A673 (cell line): Measurements from ENCODE around the gene RACGAP1. TPM values are rescaled to one million over a fixed set of nuclear protein-coding genes. Genes with fewer than 3 reads are reported as not detected.

Experiments
- BruUV-seq: library from RNA; stranded (reverse); fragments of 400-500 nt; replicated peaks from 2 replicates; lab custom pipeline; 2021; lab: Mats Ljungman, UMichigan
- CTCF ChIA-PET: fragments of 300-600 bp; sonication (Branson Sonifier 250); formaldehyde crosslinking; loops from one replicate; lab custom pipeline; 2022; ENCODE audit warnings: antibody characterized with exemption; lab: Charles Lee
- POLR2A ChIA-PET: fragments of 300-600 bp; sonication (Branson Sonifier 250); formaldehyde crosslinking; loops from one replicate; lab custom pipeline; 2022; ENCODE audit warnings: antibody characterized with exemption; ENCODE audit not compliant: low non-redundant PET; lab: Charles Lee
- DNase-seq: peaks from one replicate; pipeline ENCODE4 v3.0.0-alpha.2; 2015; ENCODE audit warnings: low spot score
- H3K27ac ChIP-seq: fragments of 200-600 bp; sonication (generic); 2 replicates; pipeline ENCODE4 v1.5.1; 2016; ENCODE audit warnings: mixed run types, low read depth, mild to moderate bottlenecking, mixed read lengths, antibody characterized with exemption, low read length; ENCODE audit not compliant: poor library complexity, severe bottlenecking
- H3K27me3 ChIP-seq: fragments of 200-600 bp; sonication (generic); replicated peaks from 2 replicates; pipeline ENCODE4 v1.6.1; 2017; ENCODE audit warnings: mixed run types, low read depth, mild to moderate bottlenecking, mixed read lengths, antibody characterized with exemption, low read length; ENCODE audit not compliant: insufficient read depth, poor library complexity
- H3K36me3 ChIP-seq: fragments of 200-600 bp; sonication (generic); 2 replicates; pipeline ENCODE4 v1.6.1; 2016; ENCODE audit warnings: mixed run types, mild to moderate bottlenecking, mixed read lengths, antibody characterized with exemption, low read length; ENCODE audit not compliant: insufficient read depth, poor library complexity, severe bottlenecking
- H3K4me1 ChIP-seq: fragments of 200-600 bp; sonication (generic); 2 replicates; pipeline ENCODE4 v1.6.1; 2017; ENCODE audit warnings: mixed run types, mild to moderate bottlenecking, mixed read lengths, antibody characterized with exemption, low read length; ENCODE audit not compliant: insufficient read depth, poor library complexity, severe bottlenecking
- H3K4me3 ChIP-seq: fragments of 200-600 bp; sonication (generic); 2 replicates; pipeline ENCODE4 v1.5.1; 2016; ENCODE audit warnings: low read depth, mixed run types, mild to moderate bottlenecking, mixed read lengths, low read length; ENCODE audit not compliant: poor library complexity, severe bottlenecking
- H3K9me3 ChIP-seq: fragments of 200-600 bp; sonication (generic); 2 replicates; pipeline ENCODE4 v1.6.1; 2016; ENCODE audit warnings: mixed run types, low read depth, mild to moderate bottlenecking, mixed read lengths, antibody characterized with exemption, low read length; ENCODE audit not compliant: poor library complexity, severe bottlenecking
- EZH2 ChIP-seq: fragments of 200-600 bp; sonication (generic); IDR thresholded peaks from 2 replicates; pipeline ENCODE4 v1.6.1; 2017; ENCODE audit warnings: borderline replicate concordance, low read depth, mild to moderate bottlenecking, mixed read lengths, antibody characterized with exemption, low read length; ENCODE audit not compliant: poor library complexity, severe bottlenecking
- intact Hi-C: fragments of 100-400 bp; cut with micrococcal nuclease; formaldehyde crosslinking; loops from one replicate; pipeline ENCODE4 v1.10.0; 2022; ENCODE audit not compliant: unreplicated experiment
- total RNA-seq: library from RNA; stranded (reverse); gene quantifications from 2 replicates; pipeline ENCODE4 v1.2.3, GENCODE V29; 2021
- TF ChIP-seq, protein P1 (sequence below): fragments of 300-800, 200-600 bp; sonication (generic); conservative IDR thresholded peaks from 2 replicates; pipeline ENCODE4 v1.5.1; 2017; ENCODE audit warnings: low read depth, mild to moderate bottlenecking, antibody characterized with exemption, low read length, moderate library complexity, mixed read lengths

Gene RACGAP1
- total RNA-seq, 1 experiment from 2014 or later, result 173 TPM

DNA sequence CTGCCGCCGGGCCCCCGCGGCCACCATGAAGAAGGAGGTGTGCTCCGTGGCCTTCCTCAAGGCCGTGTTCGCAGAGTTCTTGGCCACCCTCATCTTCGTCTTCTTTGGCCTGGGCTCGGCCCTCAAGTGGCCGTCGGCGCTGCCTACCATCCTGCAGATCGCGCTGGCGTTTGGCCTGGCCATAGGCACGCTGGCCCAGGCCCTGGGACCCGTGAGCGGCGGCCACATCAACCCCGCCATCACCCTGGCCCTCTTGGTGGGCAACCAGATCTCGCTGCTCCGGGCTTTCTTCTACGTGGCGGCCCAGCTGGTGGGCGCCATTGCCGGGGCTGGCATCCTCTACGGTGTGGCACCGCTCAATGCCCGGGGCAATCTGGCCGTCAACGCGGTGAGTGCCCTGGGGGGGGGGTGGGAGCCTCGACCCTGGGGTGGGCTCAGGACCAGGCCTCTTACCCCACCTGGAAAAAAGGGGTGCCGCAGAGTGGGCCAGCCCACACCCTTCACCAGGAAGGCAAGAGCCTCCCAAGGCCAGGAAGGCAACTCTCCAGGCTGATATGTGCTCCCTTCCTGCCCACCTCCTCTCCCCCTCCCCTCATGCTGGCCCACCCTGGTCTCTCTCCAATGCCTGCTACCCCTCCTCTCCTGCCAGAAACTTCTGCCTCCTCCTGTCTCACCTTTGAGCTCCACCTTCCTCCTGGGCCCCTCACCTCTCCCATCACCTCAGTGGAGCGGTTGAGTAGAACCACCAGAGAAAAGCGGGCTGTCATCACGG, 63.1 kb downstream of the RACGAP1 start:
- ChIA-PET POLR2A (no interaction called here), CTCF (no interaction called here)
- no peak overlapping the region for H3K27ac ChIP-seq
- H3K9me3 ChIP-seq, result no peaks in the 10 kb centered on the region
- no peak for TF ChIP-seq EZH2
- TF ChIP-seq, protein P1, sequence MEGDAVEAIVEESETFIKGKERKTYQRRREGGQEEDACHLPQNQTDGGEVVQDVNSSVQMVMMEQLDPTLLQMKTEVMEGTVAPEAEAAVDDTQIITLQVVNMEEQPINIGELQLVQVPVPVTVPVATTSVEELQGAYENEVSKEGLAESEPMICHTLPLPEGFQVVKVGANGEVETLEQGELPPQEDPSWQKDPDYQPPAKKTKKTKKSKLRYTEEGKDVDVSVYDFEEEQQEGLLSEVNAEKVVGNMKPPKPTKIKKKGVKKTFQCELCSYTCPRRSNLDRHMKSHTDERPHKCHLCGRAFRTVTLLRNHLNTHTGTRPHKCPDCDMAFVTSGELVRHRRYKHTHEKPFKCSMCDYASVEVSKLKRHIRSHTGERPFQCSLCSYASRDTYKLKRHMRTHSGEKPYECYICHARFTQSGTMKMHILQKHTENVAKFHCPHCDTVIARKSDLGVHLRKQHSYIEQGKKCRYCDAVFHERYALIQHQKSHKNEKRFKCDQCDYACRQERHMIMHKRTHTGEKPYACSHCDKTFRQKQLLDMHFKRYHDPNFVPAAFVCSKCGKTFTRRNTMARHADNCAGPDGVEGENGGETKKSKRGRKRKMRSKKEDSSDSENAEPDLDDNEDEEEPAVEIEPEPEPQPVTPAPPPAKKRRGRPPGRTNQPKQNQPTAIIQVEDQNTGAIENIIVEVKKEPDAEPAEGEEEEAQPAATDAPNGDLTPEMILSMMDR, result no peak
- no peak overlapping the region for H3K4me3 ChIP-seq
- intact Hi-C loops, result no loop called here
- H3K4me1 ChIP-seq, result no peaks in the 10 kb centered on the region
- DNase-seq, result no peak
- no TSS peak for BruUV-seq
- H3K27me3 ChIP-seq, result peaks cover 44% of the 10 kb centered on the region
- no peaks in the 10 kb centered on the region for H3K36me3 ChIP-seq

DNA sequence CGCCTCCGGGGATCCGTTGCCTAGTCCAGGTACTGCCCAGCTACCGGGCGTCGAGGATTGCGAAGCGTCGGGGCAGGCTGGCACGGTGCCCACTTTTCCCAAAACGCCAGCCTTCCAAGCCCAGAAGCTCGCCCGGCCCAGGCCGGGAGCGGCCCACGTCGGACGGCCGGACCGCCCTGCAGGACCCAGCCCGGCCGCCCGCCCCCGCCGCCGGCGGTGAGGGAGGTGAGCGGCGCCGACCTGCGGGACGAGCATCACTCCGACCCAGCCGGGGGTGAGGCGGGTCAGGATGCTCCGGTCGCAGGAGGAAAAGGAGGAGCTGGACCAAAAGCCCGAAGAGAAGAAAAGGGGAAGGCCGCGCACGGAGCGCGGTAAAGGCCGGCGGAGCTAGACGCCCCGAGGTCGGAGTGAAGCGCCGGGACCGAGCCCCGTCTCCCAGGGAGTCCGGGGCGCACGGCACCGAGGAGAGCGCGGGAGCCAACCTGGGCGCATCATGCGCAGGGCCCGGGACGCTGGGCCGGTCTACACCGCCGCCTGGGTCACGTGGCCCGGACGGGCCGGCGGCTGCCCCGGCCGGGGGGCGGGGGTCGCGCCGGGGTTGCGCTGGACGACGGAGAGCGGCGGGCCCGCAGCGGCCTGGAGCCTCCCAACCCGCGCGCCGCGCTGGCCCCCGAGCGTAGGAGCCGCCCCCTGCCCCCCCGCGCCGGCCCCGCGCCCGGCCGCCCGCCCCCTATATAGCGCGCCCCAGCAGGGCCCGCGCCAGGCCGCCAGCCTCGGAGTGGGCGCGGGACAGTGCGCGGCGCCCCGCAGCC, 64.0 kb downstream of the RACGAP1 start, which contains the start of gene AQP5:
TSS of gene AQP5 (plus strand) at position 762 of the 812 bp plus-strand sequence. CDS start 146 bp downstream, outside the sequence.
- Histone ChIP-seq H3K36me3 (no peaks in the 10 kb centered on the region), H3K27me3 (peaks cover 44% of the 10 kb centered on the region), H3K9me3 (no peaks in the 10 kb centered on the region), H3K4me1 (no peaks in the 10 kb centered on the region), H3K4me3 (peak within 1 kb of the TSS; percentile 15), H3K27ac (no peak within 1 kb of the TSS)
- no TSS peak for BruUV-seq
- intact Hi-C loops, result no loop called here
- ChIA-PET CTCF (interaction anchor here (0.6 kb wide), 1 partner anchor 149 kb away, joined by 3 read pairs; no protein-coding TSS in a partner anchor), POLR2A (no interaction called here)
- no peak for DNase-seq
- TF ChIP-seq, protein P1, result no peak
- peak; percentile 85 for TF ChIP-seq EZH2

DNA sequence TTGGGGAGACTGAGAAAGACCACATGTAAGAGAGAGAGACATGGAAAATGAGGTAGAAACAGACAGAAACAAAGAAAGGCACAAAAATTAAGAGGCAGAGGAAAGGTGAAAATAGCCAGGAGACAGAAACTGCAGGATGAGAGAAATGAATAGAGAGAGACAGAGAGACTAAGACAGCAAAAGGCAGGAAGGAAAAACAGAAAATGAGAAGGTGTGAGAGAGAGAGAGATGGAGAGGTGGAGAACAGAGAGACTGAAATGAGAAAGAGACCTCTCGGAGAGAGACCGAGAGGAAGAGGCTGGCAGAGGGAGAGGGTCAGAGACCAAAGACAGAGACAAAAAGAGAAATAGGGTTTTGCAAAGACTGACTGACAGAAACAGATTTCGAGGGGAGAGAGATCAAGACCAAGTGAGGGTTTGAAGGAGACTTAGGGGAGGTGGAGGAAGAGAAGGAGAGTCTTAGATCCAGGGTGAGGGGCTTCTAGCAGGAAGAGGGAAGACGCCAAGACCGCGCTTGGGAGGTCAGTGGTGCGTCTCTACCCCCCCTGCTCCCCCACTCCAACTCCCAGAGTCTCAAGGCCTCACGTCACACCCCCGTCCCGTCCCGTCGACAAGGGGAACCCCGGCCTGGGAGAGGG, 64.7 kb downstream of the RACGAP1 start:
- peaks cover 44% of the 10 kb centered on the region for H3K27me3 ChIP-seq

More for the DNA sequence above, 64.7 kb downstream of the RACGAP1 start:
- no peak for DNase-seq
- Histone ChIP-seq H3K27ac (no peak overlapping the region), H3K36me3 (no peaks in the 10 kb centered on the region), H3K4me3 (no peak overlapping the region), H3K9me3 (no peaks in the 10 kb centered on the region), H3K4me1 (no peaks in the 10 kb centered on the region)
- intact Hi-C loops, result no loop called here
- ChIA-PET POLR2A (no interaction called here), CTCF (interaction anchor here (1.0 kb wide), 1 partner anchor 15 kb away, joined by 6 read pairs; no protein-coding TSS in a partner anchor)
- TF ChIP-seq, protein P1, result no peak
- TF ChIP-seq EZH2, result no peak
- BruUV-seq, result no TSS peak
